A673 (cell line): Measurements from ENCODE around the gene EXD3. TPM values are rescaled to one million over a fixed set of nuclear protein-coding genes. Genes with fewer than 3 reads are reported as not detected.

ENCODE experiments used
- BruUV-seq: library from RNA; stranded (reverse); fragments of 400-500 nt; replicated peaks from 2 replicates; lab custom pipeline; 2021; lab: Mats Ljungman, UMichigan
- CTCF ChIA-PET: fragments of 300-600 bp; sonication (Branson Sonifier 250); formaldehyde crosslinking; loops from one replicate; lab custom pipeline; 2022; ENCODE audit warnings: antibody characterized with exemption; lab: Charles Lee
- POLR2A ChIA-PET: fragments of 300-600 bp; sonication (Branson Sonifier 250); formaldehyde crosslinking; loops from one replicate; lab custom pipeline; 2022; ENCODE audit warnings: antibody characterized with exemption; ENCODE audit not compliant: low non-redundant PET; lab: Charles Lee
- DNase-seq: peaks from one replicate; pipeline ENCODE4 v3.0.0-alpha.2; 2015; ENCODE audit warnings: low spot score
- H3K27ac ChIP-seq: fragments of 200-600 bp; sonication (generic); 2 replicates; pipeline ENCODE4 v1.5.1; 2016; ENCODE audit warnings: mixed run types, low read depth, mild to moderate bottlenecking, mixed read lengths, antibody characterized with exemption, low read length; ENCODE audit not compliant: poor library complexity, severe bottlenecking
- H3K27me3 ChIP-seq: fragments of 200-600 bp; sonication (generic); replicated peaks from 2 replicates; pipeline ENCODE4 v1.6.1; 2017; ENCODE audit warnings: mixed run types, low read depth, mild to moderate bottlenecking, mixed read lengths, antibody characterized with exemption, low read length; ENCODE audit not compliant: insufficient read depth, poor library complexity
- H3K36me3 ChIP-seq: fragments of 200-600 bp; sonication (generic); 2 replicates; pipeline ENCODE4 v1.6.1; 2016; ENCODE audit warnings: mixed run types, mild to moderate bottlenecking, mixed read lengths, antibody characterized with exemption, low read length; ENCODE audit not compliant: insufficient read depth, poor library complexity, severe bottlenecking
- H3K4me1 ChIP-seq: fragments of 200-600 bp; sonication (generic); 2 replicates; pipeline ENCODE4 v1.6.1; 2017; ENCODE audit warnings: mixed run types, mild to moderate bottlenecking, mixed read lengths, antibody characterized with exemption, low read length; ENCODE audit not compliant: insufficient read depth, poor library complexity, severe bottlenecking
- H3K4me3 ChIP-seq: fragments of 200-600 bp; sonication (generic); 2 replicates; pipeline ENCODE4 v1.5.1; 2016; ENCODE audit warnings: low read depth, mixed run types, mild to moderate bottlenecking, mixed read lengths, low read length; ENCODE audit not compliant: poor library complexity, severe bottlenecking
- H3K9me3 ChIP-seq: fragments of 200-600 bp; sonication (generic); 2 replicates; pipeline ENCODE4 v1.6.1; 2016; ENCODE audit warnings: mixed run types, low read depth, mild to moderate bottlenecking, mixed read lengths, antibody characterized with exemption, low read length; ENCODE audit not compliant: poor library complexity, severe bottlenecking
- EZH2 ChIP-seq: fragments of 200-600 bp; sonication (generic); IDR thresholded peaks from 2 replicates; pipeline ENCODE4 v1.6.1; 2017; ENCODE audit warnings: borderline replicate concordance, low read depth, mild to moderate bottlenecking, mixed read lengths, antibody characterized with exemption, low read length; ENCODE audit not compliant: poor library complexity, severe bottlenecking
- intact Hi-C: fragments of 100-400 bp; cut with micrococcal nuclease; formaldehyde crosslinking; loops from one replicate; pipeline ENCODE4 v1.10.0; 2022; ENCODE audit not compliant: unreplicated experiment
- total RNA-seq: library from RNA; stranded (reverse); gene quantifications from 2 replicates; pipeline ENCODE4 v1.2.3, GENCODE V29; 2021
- TF ChIP-seq, protein P1 (sequence below): fragments of 300-800, 200-600 bp; sonication (generic); conservative IDR thresholded peaks from 2 replicates; pipeline ENCODE4 v1.5.1; 2017; ENCODE audit warnings: low read depth, mild to moderate bottlenecking, antibody characterized with exemption, low read length, moderate library complexity, mixed read lengths

EXD3 gene
- total RNA-seq, 1 experiment from 2014 or later, result 6.3 TPM

DNA sequence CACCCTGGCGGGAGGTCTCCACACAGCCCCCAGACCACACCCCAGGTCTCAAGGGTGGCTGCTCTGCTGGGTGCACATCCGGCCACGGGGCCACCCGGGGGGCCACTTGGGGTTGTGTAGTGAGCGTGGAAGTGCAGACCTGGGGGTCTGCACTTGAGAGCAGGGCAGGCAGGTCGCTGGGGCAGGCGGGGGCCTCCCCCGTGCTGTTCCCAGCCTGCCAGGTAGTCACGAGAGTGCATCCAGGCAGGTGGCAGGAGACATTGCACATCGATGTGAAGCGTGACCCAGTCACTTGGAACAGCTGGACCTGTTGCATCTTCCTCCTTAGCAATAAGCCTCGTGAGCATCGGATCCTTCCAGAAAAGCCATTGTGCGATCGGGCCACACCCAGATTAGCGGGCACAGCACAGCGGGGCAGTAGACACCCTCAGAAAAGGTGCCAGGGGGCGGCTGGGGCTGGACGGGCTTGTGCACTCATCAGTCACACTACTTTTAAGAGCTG, 23.0 kb upstream of the EXD3 start:
- peaks cover 6% of the 10 kb centered on the region for H3K4me1 ChIP-seq
- no peaks in the 10 kb centered on the region for H3K9me3 ChIP-seq
- H3K36me3 ChIP-seq, result peaks cover 5% of the 10 kb centered on the region
- no peaks in the 10 kb centered on the region for H3K27me3 ChIP-seq
- DNase-seq, result no peak
- ChIA-PET POLR2A (no interaction called here), CTCF (interaction anchor here (0.7 to 1.5 kb wide), 2 partner anchors 23 to 159 kb away, joined by 5 to 11 read pairs; partner anchors contain the start of genes EXD3 and NOXA1)
- TF ChIP-seq, protein P1, sequence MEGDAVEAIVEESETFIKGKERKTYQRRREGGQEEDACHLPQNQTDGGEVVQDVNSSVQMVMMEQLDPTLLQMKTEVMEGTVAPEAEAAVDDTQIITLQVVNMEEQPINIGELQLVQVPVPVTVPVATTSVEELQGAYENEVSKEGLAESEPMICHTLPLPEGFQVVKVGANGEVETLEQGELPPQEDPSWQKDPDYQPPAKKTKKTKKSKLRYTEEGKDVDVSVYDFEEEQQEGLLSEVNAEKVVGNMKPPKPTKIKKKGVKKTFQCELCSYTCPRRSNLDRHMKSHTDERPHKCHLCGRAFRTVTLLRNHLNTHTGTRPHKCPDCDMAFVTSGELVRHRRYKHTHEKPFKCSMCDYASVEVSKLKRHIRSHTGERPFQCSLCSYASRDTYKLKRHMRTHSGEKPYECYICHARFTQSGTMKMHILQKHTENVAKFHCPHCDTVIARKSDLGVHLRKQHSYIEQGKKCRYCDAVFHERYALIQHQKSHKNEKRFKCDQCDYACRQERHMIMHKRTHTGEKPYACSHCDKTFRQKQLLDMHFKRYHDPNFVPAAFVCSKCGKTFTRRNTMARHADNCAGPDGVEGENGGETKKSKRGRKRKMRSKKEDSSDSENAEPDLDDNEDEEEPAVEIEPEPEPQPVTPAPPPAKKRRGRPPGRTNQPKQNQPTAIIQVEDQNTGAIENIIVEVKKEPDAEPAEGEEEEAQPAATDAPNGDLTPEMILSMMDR, result no peak
- no peak for TF ChIP-seq EZH2
- H3K4me3 ChIP-seq, result no peak overlapping the region
- intact Hi-C loops, result loop anchor here (2.0 kb wide), 1 partner anchor 151 kb away; no protein-coding TSS in a partner anchor
- BruUV-seq, result no TSS peak
- H3K27ac ChIP-seq, result no peak overlapping the region

DNA sequence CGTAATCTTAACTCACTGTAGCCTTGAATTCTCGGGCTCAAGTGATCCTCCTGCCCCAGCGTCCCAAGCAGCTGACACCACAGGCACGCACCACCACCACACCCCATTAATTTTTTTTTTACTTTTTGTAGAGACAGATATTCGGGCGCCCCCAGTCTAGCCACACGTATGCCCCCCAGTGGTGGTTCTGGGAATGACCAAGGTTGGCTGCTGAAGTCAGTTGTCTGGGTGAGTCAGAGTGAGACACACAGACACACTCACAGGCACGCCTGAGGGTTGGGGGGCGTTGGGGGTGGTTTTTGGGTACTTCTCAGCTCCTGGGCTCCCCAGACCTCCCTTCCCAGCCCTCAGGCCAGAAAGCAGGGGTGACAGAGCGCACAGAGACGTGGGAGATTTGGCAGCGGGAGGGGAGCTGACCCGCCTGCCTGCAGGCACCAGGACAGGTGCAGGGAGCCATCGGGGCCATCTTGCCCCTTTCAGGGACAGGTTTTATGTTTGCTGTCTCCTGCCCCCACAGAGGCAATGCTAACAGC, 22.4 kb upstream of the EXD3 start:
- Histone ChIP-seq H3K36me3 (peaks cover 5% of the 10 kb centered on the region), H3K27ac (no peak overlapping the region), H3K27me3 (no peaks in the 10 kb centered on the region), H3K4me1 (peaks cover 6% of the 10 kb centered on the region), H3K4me3 (no peak overlapping the region), H3K9me3 (no peaks in the 10 kb centered on the region)
- TF ChIP-seq, protein P1, result peak; percentile 91
- TF ChIP-seq EZH2, result no peak
- ChIA-PET CTCF (interaction anchor here (0.7 to 1.5 kb wide), 2 partner anchors 22 to 158 kb away, joined by 5 to 11 read pairs; partner anchors contain the start of genes EXD3 and NOXA1), POLR2A (no interaction called here)
- no TSS peak for BruUV-seq
- DNase-seq, result peak; percentile 79
- intact Hi-C loops, result loop anchor here (2.0 kb wide), 1 partner anchor 151 kb away; no protein-coding TSS in a partner anchor

GRCh38 chr9:137444106-137444790, 21.3 kb upstream of the EXD3 start:
- no peak overlapping the region for H3K27ac ChIP-seq
- H3K4me1 ChIP-seq, result peaks cover 6% of the 10 kb centered on the region
- ChIA-PET CTCF (interaction anchor here (0.7 to 1.9 kb wide), 3 partner anchors 22 to 1408 kb away, joined by 3 to 7 read pairs (median 5); partner anchors contain the start of gene EXD3), POLR2A (no interaction called here)
- TF ChIP-seq EZH2, result no peak
- TF ChIP-seq, protein P1, result no peak
- BruUV-seq, result no TSS peak
- no peaks in the 10 kb centered on the region for H3K27me3 ChIP-seq
- no peak overlapping the region for H3K4me3 ChIP-seq
- H3K9me3 ChIP-seq, result no peaks in the 10 kb centered on the region
- peaks cover 4% of the 10 kb centered on the region for H3K36me3 ChIP-seq
- no peak for DNase-seq
- intact Hi-C loops, result loop anchor here (2.0 kb wide), 1 partner anchor 149 kb away; no protein-coding TSS in a partner anchor
